H1 (cell line): ENCODE results near the gene TBC1D22A. TPM values are rescaled to one million over a fixed set of nuclear protein-coding genes. Genes with fewer than 3 reads are reported as not detected.

ENCODE experiments used
- CTCF ChIA-PET: fragments of 300-600 bp; sonication (Branson Sonifier 250); formaldehyde crosslinking; loops from one replicate; lab custom pipeline; 2021; ENCODE audit not compliant: partially characterized antibody; lab: Charles Lee
- POLR2A ChIA-PET: fragments of 300-600 bp; sonication (Branson Sonifier 250); formaldehyde crosslinking; loops from one replicate; lab custom pipeline; 2021; ENCODE audit warnings: inconsistent platforms; ENCODE audit not compliant: partially characterized antibody; lab: Charles Lee
- DNase-seq, 2 experiments: peaks; one replicate each; pipeline versions ENCODE4 v3.0.0 to v3.0.0-alpha.2; 2010 to 2022; ENCODE audit warnings: low spot score in 2 of 2, low read depth in 1 of 2, mixed read lengths in 1 of 2
- FAIRE-seq: peaks from 2 replicates; lab custom pipeline; 2011; peaks lifted over from hg19 to GRCh38; lab: Jason Lieb, UNC
- H2AFZ ChIP-seq: 2 replicates; pipeline ENCODE4 v1.8.1; 2012; ENCODE audit warnings: low read length, inconsistent platforms
- H2AK5ac ChIP-seq: 2 replicates; pipeline ENCODE4 v1.6.1; 2013; ENCODE audit warnings: low read depth, low read length
- H2BK120ac ChIP-seq: replicated peaks from 2 replicates; pipeline ENCODE3; 2013; ENCODE audit warnings: low read depth, low read length, inconsistent platforms
- H2BK12ac ChIP-seq: 2 replicates; pipeline ENCODE4 v1.6.1; 2013; ENCODE audit warnings: low read depth, low read length
- H2BK15ac ChIP-seq: 2 replicates; pipeline ENCODE4 v1.6.1; 2013; ENCODE audit warnings: low read length
- H2BK20ac ChIP-seq: 2 replicates; pipeline ENCODE4 v1.6.1; 2013; ENCODE audit warnings: low read length
- H2BK5ac ChIP-seq: 2 replicates; pipeline ENCODE4 v1.6.1; 2013; ENCODE audit warnings: low read depth, low read length
- H3K14ac ChIP-seq: 2 replicates; pipeline ENCODE4 v1.6.1; 2013; ENCODE audit warnings: inconsistent platforms; ENCODE audit not compliant: insufficient read length
- H3K18ac ChIP-seq: 2 replicates; pipeline ENCODE4 v1.6.1; 2013; ENCODE audit warnings: low read length; ENCODE audit errors: extremely low read depth
- H3K23ac ChIP-seq: 2 replicates; pipeline ENCODE4 v1.6.1; 2013; ENCODE audit warnings: inconsistent platforms; ENCODE audit not compliant: insufficient read length
- H3K23me2 ChIP-seq: 2 replicates; pipeline ENCODE4 v1.6.1; 2013; ENCODE audit warnings: low read depth, low read length
- H3K27ac ChIP-seq: 2 replicates; pipeline ENCODE4 v1.6.1; 2011; ENCODE audit warnings: low read depth, low read length, inconsistent platforms
- H3K27me3 ChIP-seq, 4 experiments: replicated peaks in 1 of 4; 1 replicate in 1 of 4; 2 replicates in 3 of 4; pipeline versions ENCODE4 v1.6.1 to v1.8.1; 2011 to 2013; ENCODE audit warnings: low read length in 3 of 4, mild to moderate bottlenecking in 3 of 4, inconsistent platforms in 2 of 4, mixed read lengths in 2 of 4, moderate library complexity in 1 of 4; ENCODE audit not compliant: control insufficient read depth in 3 of 4, insufficient read depth in 3 of 4; ENCODE audit errors: extremely low read depth in 1 of 4
- H3K36me3 ChIP-seq, 4 experiments: 2 replicates each; pipeline versions ENCODE4 v1.6.1 to v1.8.1; 2011 to 2013; ENCODE audit warnings: mild to moderate bottlenecking in 4 of 4, low read length in 3 of 4, moderate library complexity in 2 of 4, control low read depth in 1 of 4, inconsistent platforms in 1 of 4; ENCODE audit not compliant: insufficient read depth in 4 of 4, control insufficient read depth in 2 of 4
- H3K4ac ChIP-seq: replicated peaks from 2 replicates; pipeline ENCODE3; 2013; ENCODE audit warnings: low read length, low read depth, mixed read lengths, inconsistent platforms; ENCODE audit not compliant: insufficient read length
- H3K4me1 ChIP-seq, 4 experiments: replicated peaks in 1 of 4; 1 replicate in 1 of 4; 2 replicates in 3 of 4; pipeline versions ENCODE4 v1.6.1 to v1.8.1; 2011 to 2013; ENCODE audit warnings: low read length in 3 of 4, inconsistent platforms in 2 of 4, mixed read lengths in 1 of 4; ENCODE audit not compliant: insufficient read depth in 4 of 4, control insufficient read depth in 3 of 4
- H3K4me2 ChIP-seq, 2 experiments: 2 replicates each; pipeline versions ENCODE4 v1.6.1 to v1.8.1; 2011 to 2013; ENCODE audit warnings: low read depth in 2 of 2, low read length in 2 of 2, control low read depth in 1 of 2, inconsistent platforms in 1 of 2, mild to moderate bottlenecking in 1 of 2; ENCODE audit not compliant: insufficient read depth in 1 of 2
- H3K4me3 ChIP-seq, 4 experiments: fragments of 200-600, 300-600 bp in 1 of 4; sonication (generic), shearing (Covaris generic), sonication (Bioruptor Twin) in 1 of 4; 2 replicates each; pipeline versions ENCODE4 v1.5.1 to v1.8.1; 2011 to 2016; ENCODE audit warnings: low read length in 4 of 4, low read depth in 3 of 4, control low read depth in 2 of 4, inconsistent platforms in 2 of 4, mild to moderate bottlenecking in 2 of 4, mixed read lengths in 1 of 4, moderate library complexity in 1 of 4; ENCODE audit not compliant: insufficient read depth in 2 of 4; ENCODE audit errors: extremely low read depth in 1 of 4
- H3K56ac ChIP-seq: replicated peaks from 2 replicates; pipeline ENCODE3; 2013; ENCODE audit warnings: low read depth, mild to moderate bottlenecking, mixed read lengths, low read length, inconsistent platforms; ENCODE audit not compliant: insufficient read length
- H3K79me1 ChIP-seq: 2 replicates; pipeline ENCODE4 v1.6.1; 2013; ENCODE audit warnings: low read depth, low read length, control low read depth
- H3K79me2 ChIP-seq, 2 experiments: 2 replicates each; pipeline versions ENCODE4 v1.6.1 to v1.8.1; 2012 to 2013; ENCODE audit warnings: low read length in 2 of 2, mild to moderate bottlenecking in 2 of 2, inconsistent platforms in 1 of 2; ENCODE audit not compliant: insufficient read depth in 2 of 2, control insufficient read depth in 1 of 2
- H3K9ac ChIP-seq, 4 experiments: replicated peaks in 1 of 4; 1 replicate in 1 of 4; 2 replicates in 3 of 4; pipeline versions ENCODE4 v1.6.1 to v1.8.1; 2011 to 2013; ENCODE audit warnings: low read depth in 3 of 4, low read length in 3 of 4, control low read depth in 2 of 4, mild to moderate bottlenecking in 2 of 4, moderate library complexity in 2 of 4, inconsistent platforms in 1 of 4; ENCODE audit errors: extremely low read depth in 1 of 4
- H3K9me3 ChIP-seq, 2 experiments: 2 replicates each; pipeline versions ENCODE4 v1.6.1 to v1.8.1; 2012 to 2013; ENCODE audit warnings: mild to moderate bottlenecking in 2 of 2, moderate library complexity in 2 of 2, control low read depth in 1 of 2, inconsistent platforms in 1 of 2, low read depth in 1 of 2, low read length in 1 of 2, mixed read lengths in 1 of 2; ENCODE audit not compliant: insufficient read depth in 2 of 2
- H4K20me1 ChIP-seq, 2 experiments: replicated peaks in 1 of 2; 2 replicates each; pipeline versions ENCODE3 to v1.8.1; 2011 to 2013; ENCODE audit warnings: inconsistent platforms in 2 of 2, low read length in 2 of 2, mild to moderate bottlenecking in 1 of 2; ENCODE audit not compliant: insufficient read depth in 2 of 2, control insufficient read depth in 1 of 2
- H4K5ac ChIP-seq: 2 replicates; pipeline ENCODE4 v1.6.1; 2013; ENCODE audit warnings: low read length, low read depth, mixed read lengths, inconsistent platforms; ENCODE audit not compliant: insufficient read length
- H4K8ac ChIP-seq: 2 replicates; pipeline ENCODE4 v1.8.0; 2013; ENCODE audit warnings: mild to moderate bottlenecking, moderate library complexity, low read length, inconsistent platforms; ENCODE audit not compliant: insufficient read depth; ENCODE audit errors: extremely low read depth
- H4K91ac ChIP-seq: replicated peaks from 2 replicates; pipeline ENCODE3; 2013; ENCODE audit warnings: low read length, mixed read lengths, inconsistent platforms; ENCODE audit not compliant: insufficient read length
- BRCA1 ChIP-seq: IDR thresholded peaks from 2 replicates; pipeline ENCODE4 v1.6.1; 2012; ENCODE audit warnings: low read depth, low read length, improper control_type of control experiment
- CBX5 ChIP-seq: fragments of 300-800, 300-1000 bp; sonication (generic); IDR thresholded peaks from 2 replicates; pipeline ENCODE4 v1.7.1; 2016; ENCODE audit warnings: antibody characterized with exemption, low read length, low read depth
- CEBPB ChIP-seq: IDR thresholded peaks from 2 replicates; pipeline ENCODE4 v1.6.1; 2012; ENCODE audit warnings: low read depth, low read length
- CHD1 ChIP-seq: IDR thresholded peaks from 2 replicates; pipeline ENCODE4 v1.6.1; 2012; ENCODE audit warnings: low read depth, low read length, improper control_type of control experiment
- EZH2 ChIP-seq: fragments of 200-600 bp; sonication (generic); IDR thresholded peaks from 2 replicates; pipeline ENCODE4 v1.7.1; 2012; ENCODE audit warnings: low read depth, mild to moderate bottlenecking, moderate library complexity, low read length, inconsistent platforms; ENCODE audit not compliant: severe bottlenecking
- FOSL1 ChIP-seq: IDR thresholded peaks from 2 replicates; pipeline ENCODE4 v1.6.1; 2011; ENCODE audit warnings: mild to moderate bottlenecking, low read depth, low read length, moderate library complexity; ENCODE audit not compliant: insufficient read depth
- HDAC6 ChIP-seq: IDR thresholded peaks from one replicate; pipeline ENCODE4 v1.7.1; 2012; ENCODE audit warnings: low read depth, mild to moderate bottlenecking, inconsistent platforms, low read length, moderate library complexity
- SIRT6 ChIP-seq: IDR thresholded peaks from one replicate; pipeline ENCODE4 v1.7.1; 2012; ENCODE audit warnings: low read length, inconsistent platforms
- SIX5 ChIP-seq: IDR thresholded peaks from 2 replicates; pipeline ENCODE4 v1.6.1; 2011; ENCODE audit warnings: mild to moderate bottlenecking, low read depth, low read length
- TEAD4 ChIP-seq: IDR thresholded peaks from 2 replicates; pipeline ENCODE4 v1.6.1; 2012; ENCODE audit warnings: low read depth, low read length, inconsistent platforms, mixed read lengths
- ZNF274 ChIP-seq: IDR thresholded peaks from 2 replicates; pipeline ENCODE4 v1.7.0; 2012; ENCODE audit warnings: low read length, borderline replicate concordance; ENCODE audit errors: extremely low read depth
- WGBS, 2 experiments: shearing (Covaris generic) in 1 of 2; methylation state at CpG; one replicate each; pipeline versions ENCODE4 v1.1.6 to v1.1.7; 2013 to 2015; ENCODE audit warnings: low lambda C conversion rate in 2 of 2, mixed read lengths in 2 of 2, inconsistent platforms in 1 of 2, low coverage in 1 of 2, missing lambda C conversion rate in 1 of 2; ENCODE audit not compliant: insufficient replicate concordance in 2 of 2, insufficient coverage in 1 of 2, insufficient read length in 1 of 2; ENCODE audit errors: extremely low coverage in 1 of 2, missing lambda C conversion rate in 1 of 2; 5-methylcytosine and 5-hydroxymethylcytosine counted together
- polyA plus RNA-seq, 7 experiments: library from polyadenylated mRNA; depleted of rRNA in 3 of 7; stranded (reverse) in 5 of 7; unstranded in 2 of 7; fragments of >200 nt in 5 of 7; fragments of 200-250 nt in 2 of 7; gene quantifications; 1 replicate in 5 of 7; 2 replicates in 1 of 7; 4 replicates in 1 of 7; pipeline versions ENCODE4 v1.2.1 to v1.2.3, GENCODE V29; 2011 to 2013; ENCODE audit warnings: missing spikeins in 2 of 7, mixed read lengths in 2 of 7
- total RNA-seq: library from RNA; stranded (reverse); fragmentation: NEBNext Ultra II Directional; extraction: Animal tissue kit (Norgen Biotek cat#: 25700); gene quantifications from 2 replicates; pipeline ENCODE4 v1.2.1, GENCODE V29; 2021

TBC1D22A gene
- total and polyA plus RNA-seq, 2 of the 8 experiments (the other 6 are each of a cell fraction or from before 2014, with no cell fraction given): 11.9 to 18.4 TPM

DNA sequence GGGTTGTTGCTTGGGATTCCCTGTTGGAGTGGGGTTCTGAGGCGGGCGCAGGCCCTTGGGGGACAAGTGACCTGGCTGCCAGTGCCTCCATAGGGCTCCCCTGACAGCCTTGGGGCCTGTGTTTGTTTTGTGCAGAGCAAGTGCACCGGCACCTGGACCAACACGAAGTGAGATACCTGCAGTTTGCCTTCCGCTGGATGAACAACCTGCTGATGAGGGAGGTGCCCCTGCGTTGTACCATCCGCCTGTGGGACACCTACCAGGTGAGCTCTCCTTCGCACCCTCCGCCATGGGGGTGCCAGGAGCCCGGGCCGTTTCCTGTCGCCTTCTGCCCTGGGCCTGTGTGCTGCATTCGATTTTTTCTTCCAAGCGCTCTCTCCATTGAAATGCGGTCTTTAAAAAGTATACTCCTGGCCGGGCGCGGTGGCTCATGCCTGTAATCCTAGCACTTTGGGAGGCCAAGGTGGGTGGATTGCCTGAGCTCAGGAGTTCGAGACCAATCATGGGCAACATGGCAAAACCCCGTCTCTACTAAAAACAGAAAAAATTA lies 274.6 kb downstream of the TBC1D22A start:
- Histone ChIP-seq H2AK5ac (no peak overlapping the region), H3K4ac (no peak overlapping the region), H2BK15ac (no peak overlapping the region), H3K9me3 (no peaks in the 10 kb centered on the region), H4K8ac (no peak overlapping the region), H3K23ac (no peak overlapping the region), H3K18ac (no peak overlapping the region), H2BK12ac (no peak overlapping the region), H3K4me1 (no peaks in the 10 kb centered on the region; a peak in 1 of 7 replicates), H3K27ac (no peak overlapping the region), H3K79me2 (no peaks in the 10 kb centered on the region), H2BK5ac (no peak overlapping the region), H4K91ac (no peak overlapping the region), H3K56ac (no peak overlapping the region), H2BK20ac (no peak overlapping the region), H3K4me3 (no peak overlapping the region), H3K27me3 (no peaks in the 10 kb centered on the region), H3K14ac (no peak overlapping the region), H3K36me3 (no peaks in the 10 kb centered on the region), H3K9ac (no peak overlapping the region), H2AFZ (no peak overlapping the region), H3K23me2 (no peaks in the 10 kb centered on the region), H3K79me1 (no peaks in the 10 kb centered on the region), H4K20me1 (peaks cover 2 to 5% of the 10 kb centered on the region in 2 experiments), H3K4me2 (no peak overlapping the region), H4K5ac (no peak overlapping the region), H2BK120ac (no peak overlapping the region)
- WGBS, 2 experiments: 92% methylated on average over 19 of the region's 20 CpGs; no CpG with 5 or more reads in 1 of the 2 experiments
- DNase-seq (no peak), FAIRE-seq (no peak)
- POLR2A ChIA-PET: no interaction called here
- CTCF ChIA-PET: interaction anchor here (1.1 to 1.6 kb wide), 4 partner anchors 24 to 859 kb away, joined by 3 to 7 read pairs (median 4); no protein-coding TSS in a partner anchor
- TF ChIP-seq HDAC6 (no peak), BRCA1 (no peak), FOSL1 (no peak), SIRT6 (no peak), SIX5 (no peak), CHD1 (no peak), CEBPB (no peak), EZH2 (no peak), ZNF274 (no peak), TEAD4 (no peak), CBX5 (no peak)
